ENCODE data around the gene PDPN.

DNA sequence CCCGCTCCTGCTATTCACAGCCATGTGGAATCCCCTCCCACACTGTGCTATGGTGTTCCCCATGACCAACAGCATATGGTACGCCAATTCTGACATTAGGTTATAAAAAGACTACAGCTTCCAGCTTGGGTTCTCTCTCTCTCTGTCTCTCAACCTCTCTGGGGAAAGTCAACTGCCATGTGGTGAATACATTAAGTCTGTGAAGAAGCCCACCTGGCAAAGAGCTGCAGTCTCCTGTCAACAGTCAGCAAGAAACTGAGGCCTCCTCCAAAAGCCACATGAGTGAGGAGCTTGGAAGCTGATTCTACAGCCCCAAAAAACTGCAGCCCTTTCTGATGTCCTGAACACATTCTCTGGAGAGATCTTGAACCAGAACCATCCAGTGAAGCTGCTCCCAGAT, 44.8 kb upstream of the PDPN start:
- TF ChIP-seq, protein P1, sequence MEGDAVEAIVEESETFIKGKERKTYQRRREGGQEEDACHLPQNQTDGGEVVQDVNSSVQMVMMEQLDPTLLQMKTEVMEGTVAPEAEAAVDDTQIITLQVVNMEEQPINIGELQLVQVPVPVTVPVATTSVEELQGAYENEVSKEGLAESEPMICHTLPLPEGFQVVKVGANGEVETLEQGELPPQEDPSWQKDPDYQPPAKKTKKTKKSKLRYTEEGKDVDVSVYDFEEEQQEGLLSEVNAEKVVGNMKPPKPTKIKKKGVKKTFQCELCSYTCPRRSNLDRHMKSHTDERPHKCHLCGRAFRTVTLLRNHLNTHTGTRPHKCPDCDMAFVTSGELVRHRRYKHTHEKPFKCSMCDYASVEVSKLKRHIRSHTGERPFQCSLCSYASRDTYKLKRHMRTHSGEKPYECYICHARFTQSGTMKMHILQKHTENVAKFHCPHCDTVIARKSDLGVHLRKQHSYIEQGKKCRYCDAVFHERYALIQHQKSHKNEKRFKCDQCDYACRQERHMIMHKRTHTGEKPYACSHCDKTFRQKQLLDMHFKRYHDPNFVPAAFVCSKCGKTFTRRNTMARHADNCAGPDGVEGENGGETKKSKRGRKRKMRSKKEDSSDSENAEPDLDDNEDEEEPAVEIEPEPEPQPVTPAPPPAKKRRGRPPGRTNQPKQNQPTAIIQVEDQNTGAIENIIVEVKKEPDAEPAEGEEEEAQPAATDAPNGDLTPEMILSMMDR (IDR thresholded peaks at IDR 0.05; ENCODE audit: low read depth, low read length, poor library complexity, severe bottlenecking), result no peak
- no peak for TF ChIP-seq EZH2phosphoT487 (IDR thresholded peaks at IDR 0.05; ENCODE audit: borderline replicate concordance, low read length)

Measured in DOHH2 (cell line).